ENCODE measurements around the gene JAM3.

JAM3 gene

DNA sequence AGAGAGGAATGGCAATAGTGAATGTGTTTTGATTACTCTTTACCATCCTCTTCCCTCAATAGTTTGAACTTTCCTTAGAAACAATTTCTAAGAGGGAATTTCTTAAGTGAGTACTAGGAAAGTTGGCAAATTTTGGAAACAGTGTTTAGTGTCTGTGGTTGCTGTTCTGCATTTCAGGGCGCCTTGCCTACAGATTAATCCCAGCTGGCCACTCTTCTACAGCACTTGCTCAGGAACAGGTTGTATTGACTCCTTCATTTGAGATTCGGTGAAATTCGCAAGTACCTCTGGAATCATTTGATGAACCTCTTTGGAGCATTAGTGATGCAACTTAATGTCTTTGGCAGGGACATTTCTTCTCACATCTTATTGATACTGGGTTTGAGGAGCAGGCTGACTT, 28.3 kb downstream of the JAM3 start:
- Histone ChIP-seq H3K4me2 (ENCODE audit: insufficient read depth, low read length) (no peak overlapping the region), H3K9me3 (ENCODE audit: insufficient read depth, low read length, severe bottlenecking) (no peaks in the 10 kb centered on the region), H3K79me2 (ENCODE audit: insufficient read depth, low read length) (no peaks in the 10 kb centered on the region), H3K4me1 (ENCODE audit: insufficient read depth, low read length) (no peaks in the 10 kb centered on the region), H3K27me3 (ENCODE audit: insufficient read depth, low read length, poor library complexity) (no peaks in the 10 kb centered on the region), H3K9ac (ENCODE audit: low read depth, low read length) (no peak overlapping the region), H3K4me3 (ENCODE audit: low read depth in 1 of 2, low read length in 2 of 2) (no peak overlapping the region), H4K20me1 (ENCODE audit: insufficient read depth, low read length) (no peaks in the 10 kb centered on the region; the same call in 1 of the 2 replicates), H3K27ac (ENCODE audit: low read length) (no peak overlapping the region), H2AFZ (ENCODE audit: low read depth, low read length) (no peak overlapping the region), H3K36me3 (ENCODE audit: insufficient read depth, low read length) (no peaks in the 10 kb centered on the region)
- TF ChIP-seq EZH2 (IDR thresholded peaks at IDR 0.05; ENCODE audit: borderline replicate concordance, low read depth, low read length, severe bottlenecking): no peak
- TF ChIP-seq, protein P1, sequence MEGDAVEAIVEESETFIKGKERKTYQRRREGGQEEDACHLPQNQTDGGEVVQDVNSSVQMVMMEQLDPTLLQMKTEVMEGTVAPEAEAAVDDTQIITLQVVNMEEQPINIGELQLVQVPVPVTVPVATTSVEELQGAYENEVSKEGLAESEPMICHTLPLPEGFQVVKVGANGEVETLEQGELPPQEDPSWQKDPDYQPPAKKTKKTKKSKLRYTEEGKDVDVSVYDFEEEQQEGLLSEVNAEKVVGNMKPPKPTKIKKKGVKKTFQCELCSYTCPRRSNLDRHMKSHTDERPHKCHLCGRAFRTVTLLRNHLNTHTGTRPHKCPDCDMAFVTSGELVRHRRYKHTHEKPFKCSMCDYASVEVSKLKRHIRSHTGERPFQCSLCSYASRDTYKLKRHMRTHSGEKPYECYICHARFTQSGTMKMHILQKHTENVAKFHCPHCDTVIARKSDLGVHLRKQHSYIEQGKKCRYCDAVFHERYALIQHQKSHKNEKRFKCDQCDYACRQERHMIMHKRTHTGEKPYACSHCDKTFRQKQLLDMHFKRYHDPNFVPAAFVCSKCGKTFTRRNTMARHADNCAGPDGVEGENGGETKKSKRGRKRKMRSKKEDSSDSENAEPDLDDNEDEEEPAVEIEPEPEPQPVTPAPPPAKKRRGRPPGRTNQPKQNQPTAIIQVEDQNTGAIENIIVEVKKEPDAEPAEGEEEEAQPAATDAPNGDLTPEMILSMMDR (IDR thresholded peaks at IDR 0.05; ENCODE audit: borderline replicate concordance, extremely low read depth, low read length, poor library complexity, severe bottlenecking): no peak
- ATAC-seq (ENCODE audit: insufficient read depth, low read depth) (no peak), DNase-seq (no peak)

DNA sequence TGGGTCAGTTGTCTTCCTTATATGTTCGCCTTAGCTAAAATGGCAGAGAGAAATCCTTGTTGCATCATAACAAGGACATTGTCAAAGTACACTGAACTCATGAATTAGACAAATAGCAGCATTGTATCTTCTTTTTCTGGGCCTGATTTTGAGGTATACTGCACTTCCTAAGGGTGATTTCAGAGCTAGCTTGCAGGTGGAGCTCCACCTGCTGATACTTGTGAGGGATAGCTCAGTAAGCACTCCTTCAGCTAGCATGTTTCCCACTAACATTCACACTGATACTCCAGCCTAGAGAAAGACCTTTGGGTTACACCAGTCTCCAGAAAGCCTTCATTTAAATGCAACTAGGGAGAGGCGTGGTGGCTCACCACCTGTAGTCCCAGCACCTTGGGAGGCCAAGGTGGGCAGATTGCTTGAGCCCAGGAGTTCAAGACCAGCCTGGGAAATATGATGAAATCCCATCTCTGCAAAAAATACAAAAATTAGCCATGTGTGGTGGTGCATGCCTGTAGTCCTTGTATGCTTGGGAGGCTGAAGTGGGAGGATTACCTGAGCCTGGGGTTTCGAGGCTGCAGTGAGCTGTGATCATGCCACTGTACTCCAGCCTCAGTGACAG, 29.8 kb downstream of the JAM3 start:
- peak; percentile 67; the same call in 1 of the 3 replicates for ATAC-seq (ENCODE audit: insufficient read depth, low read depth)
- Histone ChIP-seq H3K9ac (ENCODE audit: low read depth, low read length) (no peak overlapping the region), H4K20me1 (ENCODE audit: insufficient read depth, low read length) (no peaks in the 10 kb centered on the region; the same call in 1 of the 2 replicates), H3K27ac (ENCODE audit: low read length) (no peak overlapping the region), H3K4me2 (ENCODE audit: insufficient read depth, low read length) (no peak overlapping the region), H3K9me3 (ENCODE audit: insufficient read depth, low read length, severe bottlenecking) (no peaks in the 10 kb centered on the region), H3K4me1 (ENCODE audit: insufficient read depth, low read length) (no peaks in the 10 kb centered on the region), H3K4me3 (ENCODE audit: low read depth in 1 of 2, low read length in 2 of 2) (no peak overlapping the region), H3K36me3 (ENCODE audit: insufficient read depth, low read length) (no peaks in the 10 kb centered on the region), H3K27me3 (ENCODE audit: insufficient read depth, low read length, poor library complexity) (no peaks in the 10 kb centered on the region), H2AFZ (ENCODE audit: low read depth, low read length) (no peak overlapping the region), H3K79me2 (ENCODE audit: insufficient read depth, low read length) (no peaks in the 10 kb centered on the region)
- no peak for TF ChIP-seq EZH2 (IDR thresholded peaks at IDR 0.05; ENCODE audit: borderline replicate concordance, low read depth, low read length, severe bottlenecking)
- TF ChIP-seq, protein P1 (IDR thresholded peaks at IDR 0.05; ENCODE audit: borderline replicate concordance, extremely low read depth, low read length, poor library complexity, severe bottlenecking): peak; percentile 54
- no peak for DNase-seq

DNA sequence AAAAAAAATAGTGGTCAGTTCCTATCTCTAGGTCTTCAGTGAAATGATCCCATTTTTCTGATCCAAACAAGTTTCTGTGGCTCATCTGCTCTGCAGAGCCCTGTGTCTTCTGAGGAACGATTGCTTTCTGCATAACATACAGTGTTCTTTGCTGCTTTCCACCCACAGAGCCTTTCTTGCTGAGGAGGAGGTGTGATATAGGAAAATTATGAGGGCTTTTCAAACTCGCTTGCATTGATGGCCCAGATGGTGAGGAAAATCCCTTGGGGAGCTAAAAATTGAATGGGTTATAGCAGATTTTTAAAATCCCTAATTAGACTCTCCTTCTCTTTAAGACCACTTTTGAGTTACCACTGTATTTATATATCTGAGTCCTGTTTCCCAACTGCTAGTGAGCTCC, 31.3 kb downstream of the JAM3 start:
- Histone ChIP-seq H3K9me3 (ENCODE audit: insufficient read depth, low read length, severe bottlenecking) (no peaks in the 10 kb centered on the region), H3K4me2 (ENCODE audit: insufficient read depth, low read length) (no peak overlapping the region), H2AFZ (ENCODE audit: low read depth, low read length) (no peak overlapping the region), H3K27ac (ENCODE audit: low read length) (no peak overlapping the region), H4K20me1 (ENCODE audit: insufficient read depth, low read length) (no peaks in the 10 kb centered on the region; the same call in 1 of the 2 replicates), H3K27me3 (ENCODE audit: insufficient read depth, low read length, poor library complexity) (no peaks in the 10 kb centered on the region), H3K36me3 (ENCODE audit: insufficient read depth, low read length) (no peaks in the 10 kb centered on the region), H3K9ac (ENCODE audit: low read depth, low read length) (no peak overlapping the region), H3K4me3 (ENCODE audit: low read depth in 1 of 2, low read length in 2 of 2) (no peak overlapping the region), H3K79me2 (ENCODE audit: insufficient read depth, low read length) (no peaks in the 10 kb centered on the region), H3K4me1 (ENCODE audit: insufficient read depth, low read length) (no peaks in the 10 kb centered on the region)
- TF ChIP-seq, protein P1 (IDR thresholded peaks at IDR 0.05; ENCODE audit: borderline replicate concordance, extremely low read depth, low read length, poor library complexity, severe bottlenecking): no peak
- no peak for TF ChIP-seq EZH2 (IDR thresholded peaks at IDR 0.05; ENCODE audit: borderline replicate concordance, low read depth, low read length, severe bottlenecking)
- ATAC-seq (ENCODE audit: insufficient read depth, low read depth) (no peak), DNase-seq (no peak)
